GM12864 (cell line): ENCODE measurements around the gene TAF3.

Experiments used
- DNase-seq: peaks from one replicate; pipeline ENCODE4 v3.0.0-alpha.2; 2011; ENCODE audit warnings: low read depth
- H3K4me3 ChIP-seq: 2 replicates; pipeline ENCODE4 v1.5.1; 2011; ENCODE audit warnings: mild to moderate bottlenecking, low read depth, low read length, control low read depth
- TF ChIP-seq, protein P1 (sequence below): IDR thresholded peaks from 2 replicates; pipeline ENCODE4 v1.5.1; 2011; ENCODE audit warnings: low read depth, mild to moderate bottlenecking, moderate library complexity, low read length, control low read depth, inconsistent platforms; ENCODE audit errors: missing control alignments

TAF3 gene

DNA sequence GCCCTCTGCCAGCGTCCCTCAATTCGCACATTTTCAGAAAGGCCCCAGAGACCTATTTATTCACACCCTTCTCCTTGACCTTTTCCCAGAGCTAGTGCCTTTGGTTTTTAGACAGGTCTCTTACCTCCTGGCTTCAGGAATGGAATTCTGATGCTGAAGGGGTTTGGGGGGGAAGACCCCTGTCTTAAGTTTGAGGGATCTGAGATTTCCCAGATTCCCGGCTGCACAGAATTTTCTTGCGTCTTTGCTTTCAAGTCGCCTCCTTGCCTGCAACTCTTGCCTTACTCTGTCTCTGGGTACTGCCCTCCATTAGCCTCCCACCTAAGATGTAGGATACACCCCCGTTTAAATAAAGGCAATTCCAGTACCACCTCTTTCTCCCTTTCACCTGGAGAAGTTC, 238.1 kb downstream of the TAF3 start:
- no peak for DNase-seq
- no peak overlapping the region; the same call in 1 of the 2 replicates for H3K4me3 ChIP-seq
- TF ChIP-seq, protein P1, sequence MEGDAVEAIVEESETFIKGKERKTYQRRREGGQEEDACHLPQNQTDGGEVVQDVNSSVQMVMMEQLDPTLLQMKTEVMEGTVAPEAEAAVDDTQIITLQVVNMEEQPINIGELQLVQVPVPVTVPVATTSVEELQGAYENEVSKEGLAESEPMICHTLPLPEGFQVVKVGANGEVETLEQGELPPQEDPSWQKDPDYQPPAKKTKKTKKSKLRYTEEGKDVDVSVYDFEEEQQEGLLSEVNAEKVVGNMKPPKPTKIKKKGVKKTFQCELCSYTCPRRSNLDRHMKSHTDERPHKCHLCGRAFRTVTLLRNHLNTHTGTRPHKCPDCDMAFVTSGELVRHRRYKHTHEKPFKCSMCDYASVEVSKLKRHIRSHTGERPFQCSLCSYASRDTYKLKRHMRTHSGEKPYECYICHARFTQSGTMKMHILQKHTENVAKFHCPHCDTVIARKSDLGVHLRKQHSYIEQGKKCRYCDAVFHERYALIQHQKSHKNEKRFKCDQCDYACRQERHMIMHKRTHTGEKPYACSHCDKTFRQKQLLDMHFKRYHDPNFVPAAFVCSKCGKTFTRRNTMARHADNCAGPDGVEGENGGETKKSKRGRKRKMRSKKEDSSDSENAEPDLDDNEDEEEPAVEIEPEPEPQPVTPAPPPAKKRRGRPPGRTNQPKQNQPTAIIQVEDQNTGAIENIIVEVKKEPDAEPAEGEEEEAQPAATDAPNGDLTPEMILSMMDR: no peak

DNA sequence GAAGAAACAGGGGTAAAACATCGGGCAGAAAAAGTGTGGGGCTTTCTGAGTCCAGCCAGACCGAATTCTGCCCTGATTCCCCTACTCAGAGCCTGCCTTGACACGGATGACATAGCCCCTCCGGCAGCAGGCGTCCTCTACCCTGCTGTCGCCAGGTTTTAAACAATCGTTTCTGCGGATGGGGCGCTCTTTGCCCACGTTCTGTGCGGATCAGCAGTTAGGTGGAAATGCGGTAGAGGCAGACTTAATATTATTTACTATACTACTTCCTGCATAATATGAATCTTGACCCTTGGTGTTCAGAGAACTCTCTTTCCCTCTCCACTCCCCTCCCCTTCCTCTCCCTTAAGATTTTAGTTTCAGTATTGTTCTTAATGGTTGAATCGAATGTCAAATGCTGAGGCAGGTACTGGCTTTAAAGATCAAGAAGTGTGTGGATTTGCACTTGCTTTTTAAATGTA, 238.6 kb downstream of the TAF3 start:
- TF ChIP-seq, protein P1: no peak
- no peak overlapping the region; the same call in 1 of the 2 replicates for H3K4me3 ChIP-seq
- no peak for DNase-seq

- TF ChIP-seq, protein P1: no peak
- no peak overlapping the region for H3K4me3 ChIP-seq
- DNase-seq: no peak
Observed at GRCh38 chr10:8057636-8058273, 239.4 kb downstream of the TAF3 start.

DNA sequence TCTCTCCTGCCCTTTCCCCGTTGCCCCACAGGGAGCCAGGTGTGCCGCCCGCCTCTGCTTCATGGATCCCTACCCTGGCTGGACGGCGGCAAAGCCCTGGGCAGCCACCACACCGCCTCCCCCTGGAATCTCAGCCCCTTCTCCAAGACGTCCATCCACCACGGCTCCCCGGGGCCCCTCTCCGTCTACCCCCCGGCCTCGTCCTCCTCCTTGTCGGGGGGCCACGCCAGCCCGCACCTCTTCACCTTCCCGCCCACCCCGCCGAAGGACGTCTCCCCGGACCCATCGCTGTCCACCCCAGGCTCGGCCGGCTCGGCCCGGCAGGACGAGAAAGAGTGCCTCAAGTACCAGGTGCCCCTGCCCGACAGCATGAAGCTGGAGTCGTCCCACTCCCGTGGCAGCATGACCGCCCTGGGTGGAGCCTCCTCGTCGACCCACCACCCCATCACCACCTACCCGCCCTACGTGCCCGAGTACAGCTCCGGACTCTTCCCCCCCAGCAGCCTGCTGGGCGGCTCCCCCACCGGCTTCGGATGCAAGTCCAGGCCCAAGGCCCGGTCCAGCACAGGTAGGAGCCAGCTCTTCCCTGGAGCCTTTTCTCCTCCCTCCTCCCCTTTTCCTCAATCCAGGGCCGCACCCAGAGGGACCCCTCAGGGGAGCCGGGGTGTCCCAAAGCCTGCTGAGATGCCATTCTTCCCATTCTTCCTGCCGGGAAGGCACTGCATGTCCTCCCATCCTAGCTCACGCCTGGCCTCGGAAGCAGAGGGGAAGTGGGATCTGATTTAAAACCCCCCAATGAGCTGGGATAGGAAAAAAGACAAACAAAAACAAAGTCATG, 240.2 kb downstream of the TAF3 start:
- no peak for DNase-seq
- no peak overlapping the region for H3K4me3 ChIP-seq
- TF ChIP-seq, protein P1: no peak

DNA sequence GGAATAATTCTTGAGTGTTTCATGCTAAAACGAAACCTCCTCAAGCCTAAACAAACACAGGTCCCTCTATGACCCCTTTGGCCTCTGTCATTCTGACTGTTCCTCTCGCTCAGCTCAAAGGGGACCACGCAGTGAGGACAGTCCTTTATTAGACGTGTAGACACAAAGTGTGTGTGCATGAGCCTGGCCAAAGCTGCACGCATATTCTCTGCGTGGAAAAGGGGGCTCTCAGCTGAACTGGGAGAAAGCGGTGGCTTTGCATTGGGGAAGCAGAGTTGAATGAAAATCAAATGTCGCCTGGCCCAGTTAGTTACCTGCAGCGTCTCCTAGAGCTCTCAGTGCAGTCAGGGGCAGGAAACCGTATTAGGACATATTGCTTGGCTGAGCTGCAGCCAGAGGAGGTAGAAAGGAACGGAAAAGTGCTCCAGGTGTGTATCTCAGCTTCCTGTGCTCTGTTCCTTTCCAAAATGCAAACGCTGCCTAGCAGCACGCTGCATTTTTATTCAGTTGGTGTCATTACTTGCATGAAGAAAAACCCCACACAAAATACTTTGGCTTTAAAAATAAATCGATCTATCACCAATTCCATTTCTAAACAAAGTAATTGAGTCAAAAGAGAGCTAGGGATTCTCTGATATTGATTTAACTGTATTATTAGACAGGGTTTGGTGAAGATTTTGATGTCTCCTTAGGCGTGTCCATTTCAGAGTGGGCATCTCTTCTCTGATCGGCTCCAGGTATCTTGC, 241.1 kb downstream of the TAF3 start:
- TF ChIP-seq, protein P1: no peak
- DNase-seq: no peak
- H3K4me3 ChIP-seq: no peak overlapping the region

DNA sequence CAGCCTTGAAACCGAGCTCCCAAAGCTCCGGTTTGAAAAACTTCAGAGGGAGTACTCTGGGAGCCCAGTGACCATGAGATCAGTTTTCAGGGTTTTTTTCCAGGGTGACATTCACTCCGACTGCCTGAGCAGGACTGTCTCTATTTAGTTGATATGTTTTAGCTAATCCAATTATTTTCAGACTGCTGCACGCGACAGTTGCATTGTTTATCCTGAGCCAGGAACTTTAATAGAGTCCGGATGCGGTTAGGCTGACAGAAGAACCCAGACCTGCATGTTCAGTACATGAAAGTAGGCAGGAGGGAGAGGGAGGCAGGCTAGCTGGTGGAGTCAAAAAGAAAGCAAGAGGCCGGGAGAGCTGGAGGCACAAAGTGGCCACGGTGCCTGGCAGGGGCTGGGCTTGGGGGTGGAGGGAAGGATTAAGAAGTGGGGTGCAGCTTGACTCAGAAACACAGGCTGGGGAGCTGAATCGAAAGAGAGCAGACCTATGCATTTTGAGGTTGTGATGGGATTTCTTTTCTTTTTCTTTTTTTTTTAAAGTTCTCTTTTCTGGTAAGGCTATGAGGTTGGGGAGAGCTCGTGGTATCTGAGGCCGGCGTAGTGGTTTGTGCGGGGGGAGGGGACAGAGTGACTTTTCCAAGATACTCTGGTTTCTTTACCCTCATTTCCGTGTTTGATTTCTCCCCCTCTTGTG, 241.9 kb downstream of the TAF3 start:
- TF ChIP-seq, protein P1: no peak
- H3K4me3 ChIP-seq: peak overlapping the region; percentile 27
- no peak for DNase-seq
